K562 treated with DMSO at 1 percent for 48 hours (cell line): ENCODE results near the gene LSM11. TPM values are rescaled to one million over a fixed set of nuclear protein-coding genes. Genes with fewer than 3 reads are reported as not detected.

ENCODE experiments used
- total RNA-seq: library from RNA; unstranded; fragments of 300-600 nt; gene quantifications from 2 replicates; pipeline ENCODE4 v1.2.3, GENCODE V29; 2022; ENCODE audit warnings: low replicate concordance; ENCODE audit errors: extremely low read depth

Gene LSM11
- not detected in 2 replicates for total RNA-seq

GRCh38 chr5:157743163-157744050 lies at the start of gene LSM11:
Gene LSM11, plus strand, starts transcription at chr5:157743712. Its CDS starts 39 bp downstream, at chr5:157743751.

GRCh38 chr5:157731272-157732129 lies 12.0 kb upstream of the LSM11 start, which contains the start of gene THG1L:
Gene THG1L, plus strand, starts transcription at chr5:157731420. Its CDS starts 21 bp downstream, at chr5:157731441.

Other genes with a start within 250 kb of the LSM11 start
- gene ADAM19, start 167.9 kb upstream of the LSM11 start, total RNA-seq, result not detected in 2 replicates
- gene SOX30, start 91.3 kb upstream of the LSM11 start, total RNA-seq, result not detected in 2 replicates
- gene C5orf52, start 72.2 kb upstream of the LSM11 start, total RNA-seq, result not detected in 2 replicates
- not detected in 2 replicates for gene THG1L, start 12.3 kb upstream of the LSM11 start, total RNA-seq
- gene CLINT1, start 115.4 kb downstream of the LSM11 start, total RNA-seq, result not detected in 2 replicates